GM21723 (cell line): ENCODE results near the gene PLCG1.

ENCODE experiments used
- ATAC-seq: cut with Tn5 transposase; IDR thresholded peaks from one replicate; pipeline ENCODE4 v1.9.1; 2021; ENCODE audit warnings: mild to moderate bottlenecking, moderate library complexity; ENCODE audit not compliant: unreplicated experiment

PLCG1 gene

DNA sequence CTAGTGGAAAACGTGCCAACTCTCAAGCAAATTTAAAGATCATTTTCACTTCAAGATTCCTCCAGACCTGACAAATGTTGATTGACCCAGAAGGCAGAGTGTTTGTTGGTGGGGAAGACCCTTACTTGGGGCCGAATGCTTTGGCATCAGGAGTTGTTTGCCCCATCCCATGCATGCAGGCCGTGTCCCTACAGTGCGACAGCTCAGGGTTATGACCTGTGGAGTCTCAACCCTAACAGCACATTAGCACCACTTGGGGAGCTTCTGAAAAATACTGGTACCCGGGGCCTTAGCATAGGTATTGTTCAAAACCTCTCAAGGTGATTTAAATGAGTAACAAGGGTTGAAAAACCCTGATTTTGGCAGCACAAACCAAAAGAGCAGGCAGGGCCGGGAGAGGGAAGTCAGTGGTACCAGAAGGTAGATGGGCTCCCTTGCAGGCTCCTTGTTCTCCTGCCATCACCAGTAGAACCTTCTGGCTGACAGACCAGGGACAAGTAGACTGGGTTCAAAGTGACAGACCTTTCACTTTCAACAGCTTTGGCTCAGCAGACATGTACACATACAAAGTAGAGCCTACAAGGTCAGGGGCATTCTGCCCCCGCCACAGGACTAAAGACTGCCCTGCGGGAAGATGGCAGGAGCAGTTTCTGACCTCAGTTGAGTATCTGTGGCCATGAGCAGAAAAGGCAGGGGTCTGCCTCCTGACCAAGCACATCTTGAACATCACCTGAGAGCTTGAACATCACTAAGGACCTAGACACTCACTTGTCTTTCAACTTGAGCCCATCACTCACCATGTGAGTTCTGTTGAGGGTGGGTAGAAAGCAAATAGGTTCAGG, 39.6 kb downstream of the PLCG1 start:
- ATAC-seq = no peak

- ATAC-seq = no peak
Measured at GRCh38 chr20:41177636-41178035, 40.3 kb downstream of the PLCG1 start.

DNA sequence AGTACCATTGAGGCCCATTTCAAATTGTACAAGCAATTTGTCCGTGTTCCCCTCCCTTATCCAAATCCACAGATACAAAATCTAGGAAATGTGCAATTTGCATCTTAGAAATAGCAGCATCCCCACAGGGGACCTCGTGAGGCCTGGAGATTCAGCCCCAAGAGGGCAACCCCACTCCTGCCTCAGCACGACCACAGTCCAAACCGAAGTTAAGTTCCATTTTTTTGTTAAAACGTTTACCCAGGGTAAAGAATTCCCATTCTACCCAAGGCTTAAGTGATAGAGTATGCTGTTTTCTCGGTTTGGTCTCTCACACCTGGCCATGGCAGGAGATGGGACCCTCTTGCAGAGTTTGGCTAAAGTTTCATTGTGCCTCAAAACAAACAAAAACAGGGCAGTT, 41.2 kb downstream of the PLCG1 start:
- ATAC-seq = no peak

DNA sequence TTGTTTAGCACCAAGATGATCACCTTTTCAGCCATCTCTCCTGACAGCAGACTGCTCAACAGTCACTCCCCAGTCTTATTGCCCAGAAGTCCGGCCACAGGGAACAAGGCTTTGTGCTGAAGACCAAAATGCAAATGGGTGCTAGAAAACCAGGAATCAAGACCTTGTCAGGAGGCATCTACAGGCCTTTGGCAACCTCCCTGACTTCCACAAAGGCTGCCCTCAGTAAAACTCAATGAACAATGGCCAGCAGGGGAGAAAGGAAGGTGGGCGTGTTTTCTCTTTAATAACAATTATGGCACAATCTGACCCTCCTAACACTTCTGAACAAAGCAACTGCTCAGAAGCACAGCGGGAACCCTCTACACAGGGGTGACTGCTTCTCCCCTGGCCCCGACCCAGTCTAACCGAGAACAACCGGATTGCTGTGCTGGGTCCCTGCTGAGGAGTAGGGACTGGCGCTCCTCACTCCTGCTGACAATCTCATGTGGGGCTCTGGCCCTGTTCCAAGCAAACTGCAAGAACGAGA, 41.6 kb downstream of the PLCG1 start:
- no peak for ATAC-seq

DNA sequence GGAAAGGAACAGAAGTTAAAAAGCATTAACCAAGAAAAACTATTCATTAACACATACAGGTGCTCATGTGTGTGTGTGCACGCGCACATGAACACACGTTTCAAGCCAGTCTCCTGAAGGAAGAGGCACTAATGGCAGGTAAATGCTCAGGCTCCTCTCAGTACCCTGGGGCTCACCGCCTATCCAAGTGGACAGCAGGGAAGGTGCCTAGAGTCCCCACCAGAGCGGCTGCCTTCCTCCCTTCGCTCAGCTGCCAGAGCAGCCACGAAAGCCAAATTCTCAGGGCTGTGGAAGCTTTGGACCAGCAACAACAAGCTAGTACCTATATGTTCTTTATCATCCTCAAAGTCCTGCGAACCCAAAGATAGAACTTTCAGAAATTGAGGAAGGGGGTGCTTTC, 42.6 kb downstream of the PLCG1 start:
- no peak for ATAC-seq

DNA sequence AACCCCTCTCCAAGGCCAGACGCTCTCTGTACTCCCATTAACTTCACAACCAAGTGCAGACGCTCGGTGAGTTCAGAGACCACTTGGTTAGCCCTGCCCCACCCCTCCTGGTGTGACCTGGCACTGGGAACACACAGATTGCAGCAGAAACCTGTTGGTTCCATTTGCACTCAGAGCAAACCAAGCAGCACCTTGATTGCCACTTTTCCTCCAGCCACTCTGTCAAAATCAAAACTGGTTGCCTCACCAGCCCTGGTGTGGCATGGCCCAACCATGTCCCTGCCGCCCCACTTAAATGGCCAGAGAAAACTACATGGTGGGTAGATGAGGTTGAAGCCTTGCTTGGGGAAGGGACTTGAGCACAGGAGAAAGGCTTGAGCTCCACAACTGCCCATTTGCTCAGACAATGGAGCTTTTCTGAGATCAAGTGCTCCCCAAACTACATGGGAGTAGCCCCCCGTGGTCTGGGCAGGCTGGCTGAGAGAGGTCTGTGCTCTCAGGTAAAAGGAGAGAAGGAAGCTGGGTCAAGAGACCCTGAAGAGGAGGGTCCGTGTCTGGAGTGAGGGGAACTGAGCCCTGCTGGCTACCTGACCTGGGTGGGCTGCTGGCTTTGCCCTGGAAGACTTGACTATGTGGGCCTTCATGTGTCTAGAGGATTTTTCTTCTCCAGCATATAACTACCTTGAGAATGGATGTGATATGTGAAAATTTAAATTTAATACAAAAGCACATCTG, 43.4 kb downstream of the PLCG1 start:
- no peak for ATAC-seq

- ATAC-seq = no peak
Measured at GRCh38 chr20:41181567-41181966, 44.2 kb downstream of the PLCG1 start.

GRCh38 chr20:41182296-41183212, 45.2 kb downstream of the PLCG1 start:
- no peak for ATAC-seq

DNA sequence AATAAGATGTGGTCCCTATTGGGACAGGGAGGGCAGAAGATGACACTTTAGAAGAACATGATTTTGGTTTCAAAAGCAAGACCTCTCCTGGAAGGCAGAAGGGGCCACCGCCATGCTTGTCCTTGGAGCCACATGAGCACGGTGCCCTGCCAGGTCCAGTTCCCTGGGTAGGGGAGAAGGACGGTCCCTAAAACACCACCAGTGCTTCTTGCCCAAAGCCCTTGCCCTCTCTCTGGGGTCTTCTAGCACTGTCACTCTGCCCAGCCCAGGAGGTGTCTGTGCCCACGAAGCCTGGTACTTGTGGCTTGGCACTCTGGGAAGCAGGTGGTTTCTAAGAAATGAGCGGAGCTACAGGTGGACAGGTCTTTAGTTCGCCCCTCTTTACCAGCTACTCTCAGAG, 46.0 kb downstream of the PLCG1 start:
- ATAC-seq = no peak

DNA sequence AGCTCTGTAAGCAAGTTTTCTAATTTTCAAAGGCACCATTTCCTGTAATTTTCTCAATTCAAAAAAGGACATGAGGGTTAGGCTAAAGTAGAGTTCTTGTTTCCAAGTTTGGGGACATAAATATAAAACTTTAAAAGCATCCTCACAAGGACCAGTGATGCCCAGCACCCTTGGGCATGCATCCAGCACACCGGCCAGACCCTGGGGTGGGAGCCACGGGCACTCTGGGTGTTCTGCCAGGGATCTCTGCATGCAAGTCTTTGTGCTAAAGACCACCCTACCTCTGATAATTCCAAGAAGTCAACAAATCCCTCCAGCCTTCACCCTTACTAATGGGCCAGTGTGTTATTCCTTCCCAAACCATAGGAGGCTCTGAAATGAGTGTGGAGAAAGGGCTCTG, 46.5 kb downstream of the PLCG1 start:
- no peak for ATAC-seq

- no peak for ATAC-seq
Measured at GRCh38 chr20:41185013-41185757, 47.8 kb downstream of the PLCG1 start.

GRCh38 chr20:41187668-41188067, 50.3 kb downstream of the PLCG1 start:
- ATAC-seq = no peak

- no peak for ATAC-seq
Measured at GRCh38 chr20:41191562-41192500, 54.5 kb downstream of the PLCG1 start.

DNA sequence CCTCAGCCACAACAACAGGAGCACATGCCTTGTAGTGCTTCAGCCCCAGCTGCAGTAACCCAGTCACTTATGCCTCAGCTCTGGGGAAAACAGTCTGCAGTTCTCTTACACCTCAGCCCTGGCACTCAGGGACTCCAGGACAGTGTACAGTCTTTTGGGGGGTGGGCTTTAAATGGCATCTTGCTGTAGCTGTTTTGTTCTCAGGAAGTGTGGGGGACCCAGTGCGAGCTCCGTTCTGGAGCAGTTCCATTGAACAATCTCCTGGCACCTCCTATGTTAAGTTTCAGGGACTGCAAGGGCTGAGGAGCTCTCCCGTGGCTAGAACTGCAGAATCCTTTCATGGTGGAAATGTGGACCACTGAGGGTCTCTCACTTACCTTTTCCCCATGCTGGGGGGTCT, 55.2 kb downstream of the PLCG1 start:
- no peak for ATAC-seq

DNA sequence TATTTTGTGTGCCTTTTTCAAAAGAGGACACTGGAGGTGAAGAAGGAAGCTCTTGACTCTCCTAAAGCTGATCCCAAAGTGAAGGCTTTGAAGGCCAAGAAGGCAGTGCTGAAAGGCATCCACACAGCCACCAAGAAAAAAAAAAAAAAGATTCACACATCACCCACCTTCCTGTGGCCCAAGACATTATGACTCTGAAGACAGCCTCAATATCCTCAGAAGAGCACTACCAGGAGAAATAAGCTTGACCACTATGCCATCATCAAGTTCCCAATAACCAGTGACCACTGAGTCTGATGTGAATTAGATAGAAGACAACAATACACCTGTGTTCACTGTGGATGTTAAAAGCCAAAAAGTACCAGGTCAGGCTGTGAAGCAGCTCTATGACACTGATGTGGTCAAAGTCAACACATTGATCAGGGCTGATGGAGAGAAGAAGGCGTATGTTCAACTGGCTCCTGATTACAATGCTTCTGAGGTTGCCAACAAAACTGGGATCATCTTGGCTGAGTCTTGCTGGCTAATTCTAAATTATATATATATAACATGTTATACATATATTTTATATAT, 59.4 kb downstream of the PLCG1 start:
- no peak for ATAC-seq

- no peak for ATAC-seq
Measured at GRCh38 chr20:41198443-41198842, 61.1 kb downstream of the PLCG1 start.

- ATAC-seq = no peak
Measured at GRCh38 chr20:41200446-41201202, 63.3 kb downstream of the PLCG1 start.

- no peak for ATAC-seq
Measured at GRCh38 chr20:41201760-41202159, 64.4 kb downstream of the PLCG1 start.
